Activated CD8-positive, alpha-beta memory T cell treated with anti-CD3 and anti-CD28 coated beads for 4 hours (primary cell): ENCODE results near the gene RBBP8.

Source experiments
- DNase-seq, 2 donors: peaks; one replicate each; pipeline ENCODE4 v3.0.0-alpha.2; 2020; ENCODE audit warnings: low read depth in 2 of 2

Gene RBBP8

GRCh38 chr18:22998344-22998743, 65.2 kb downstream of the RBBP8 start:
- no peak for DNase-seq

- no peak for DNase-seq
Measured at GRCh38 chr18:22999212-22999611, 66.1 kb downstream of the RBBP8 start.

GRCh38 chr18:22999647-23000046, 66.5 kb downstream of the RBBP8 start:
- no peak for DNase-seq

- DNase-seq, result no peak
Measured at GRCh38 chr18:23003289-23003688, 70.2 kb downstream of the RBBP8 start.

- no peak for DNase-seq
Measured at GRCh38 chr18:23012249-23012648, 79.1 kb downstream of the RBBP8 start.

- DNase-seq, result no peak
Measured at GRCh38 chr18:23020555-23021294, 87.6 kb downstream of the RBBP8 start.

GRCh38 chr18:23021623-23022022, 88.5 kb downstream of the RBBP8 start:
- DNase-seq, result no peak

GRCh38 chr18:23032030-23032582, 99.0 kb downstream of the RBBP8 start:
- no peak for DNase-seq

GRCh38 chr18:23033056-23033455, 99.9 kb downstream of the RBBP8 start:
- no peak for DNase-seq

GRCh38 chr18:23036660-23037201, 103.6 kb downstream of the RBBP8 start:
- DNase-seq, result no peak

GRCh38 chr18:23037646-23038045, 104.5 kb downstream of the RBBP8 start:
- no peak for DNase-seq

- DNase-seq, result no peak
Measured at GRCh38 chr18:23038712-23039111, 105.6 kb downstream of the RBBP8 start.

- no peak for DNase-seq
Measured at GRCh38 chr18:23042133-23042532, 109.0 kb downstream of the RBBP8 start.

- DNase-seq, result no peak
Measured at GRCh38 chr18:23043803-23044376, 110.8 kb downstream of the RBBP8 start.

- no peak for DNase-seq
Measured at GRCh38 chr18:23049698-23050373, 116.7 kb downstream of the RBBP8 start.

GRCh38 chr18:23053776-23054457, 120.8 kb downstream of the RBBP8 start:
- no peak for DNase-seq

GRCh38 chr18:23054553-23054952, 121.4 kb downstream of the RBBP8 start:
- no peak for DNase-seq

- no peak for DNase-seq
Measured at GRCh38 chr18:23056315-23056714, 123.2 kb downstream of the RBBP8 start.

- no peak for DNase-seq
Measured at GRCh38 chr18:23057096-23057495, 124.0 kb downstream of the RBBP8 start.

GRCh38 chr18:23058746-23059415, 125.8 kb downstream of the RBBP8 start:
- DNase-seq, result no peak
